OCI-LY1 (cell line): Measurements from ENCODE around the gene MLH3.
A peak's percentile ranks its signal among the peaks of the same experiment; 100 is the strongest.

Experiments used
- H2AFZ ChIP-seq: fragments of 200-600 bp; sonication (generic), shearing (Covaris generic); 2 replicates; pipeline ENCODE4 v1.6.0; 2014; ENCODE audit warnings: antibody characterized with exemption, mild to moderate bottlenecking, low read length
- H3F3A ChIP-seq: fragments of 200-600 bp; sonication (generic), shearing (Covaris generic); 2 replicates; pipeline ENCODE4 v1.6.0; 2014; ENCODE audit warnings: mild to moderate bottlenecking, antibody characterized with exemption, low read length, moderate library complexity; ENCODE audit not compliant: insufficient read depth
- H3K27ac ChIP-seq: fragments of 200-600 bp; sonication (generic); 2 replicates; pipeline ENCODE4 v1.5.1; 2014; ENCODE audit warnings: low read length, mixed run types, mild to moderate bottlenecking, low read depth; ENCODE audit not compliant: poor library complexity, severe bottlenecking
- H3K27me3 ChIP-seq: fragments of 200-600 bp; sonication (generic); 2 replicates; pipeline ENCODE4 v1.6.0; 2014; ENCODE audit warnings: antibody characterized with exemption, mild to moderate bottlenecking, low read length, moderate library complexity; ENCODE audit not compliant: insufficient read depth
- H3K36me3 ChIP-seq: fragments of 200-600 bp; sonication (generic); 2 replicates; pipeline ENCODE4 v1.6.1; 2014; ENCODE audit warnings: mild to moderate bottlenecking, antibody characterized with exemption, low read length, moderate library complexity, mixed read lengths; ENCODE audit not compliant: insufficient read depth
- H3K4me1 ChIP-seq: fragments of 200-600 bp; sonication (generic); 2 replicates; pipeline ENCODE4 v1.5.1; 2014; ENCODE audit warnings: mild to moderate bottlenecking, low read length, moderate library complexity; ENCODE audit not compliant: insufficient read depth, severe bottlenecking
- H3K4me2 ChIP-seq: fragments of 200-600 bp; sonication (generic), shearing (Covaris generic); 2 replicates; pipeline ENCODE4 v1.6.1; 2014; ENCODE audit warnings: low read length
- H3K4me3 ChIP-seq: fragments of 200-600 bp; sonication (generic); 2 replicates; pipeline ENCODE4 v1.5.1; 2014; ENCODE audit warnings: low read length, low read depth, mild to moderate bottlenecking, mixed read lengths; ENCODE audit not compliant: poor library complexity, severe bottlenecking
- H3K79me2 ChIP-seq: fragments of 200-600 bp; shearing (Covaris generic); 2 replicates; pipeline ENCODE4 v1.6.1; 2016; ENCODE audit warnings: mixed run types, low read length, mixed read lengths; ENCODE audit not compliant: insufficient read depth
- H3K9ac ChIP-seq: fragments of 200-600 bp; sonication (generic), shearing (Covaris generic); 2 replicates; pipeline ENCODE4 v1.6.1; 2014; ENCODE audit warnings: mild to moderate bottlenecking, low read length, mixed read lengths
- H3K9me2 ChIP-seq: fragments of 200-600 bp; sonication (generic), shearing (Covaris generic); 2 replicates; pipeline ENCODE4 v1.6.1; 2014; ENCODE audit warnings: low read depth, mild to moderate bottlenecking, low read length, mixed read lengths
- H3K9me3 ChIP-seq: fragments of 200-600 bp; shearing (Covaris generic); 2 replicates; pipeline ENCODE4 v1.6.1; 2014; ENCODE audit warnings: low read length, mixed read lengths
- H4K20me1 ChIP-seq: fragments of 200-600 bp; sonication (generic), shearing (Covaris generic); 2 replicates; pipeline ENCODE4 v1.6.0; 2016; ENCODE audit warnings: mild to moderate bottlenecking, low read length; ENCODE audit not compliant: insufficient read depth
- EZH2 ChIP-seq: fragments of 200-600 bp; sonication (generic), shearing (Covaris generic); IDR thresholded peaks from 2 replicates; pipeline ENCODE4 v1.8.0; 2017; ENCODE audit warnings: borderline replicate concordance, mixed run types, mild to moderate bottlenecking, antibody characterized with exemption, low read length, moderate library complexity, mixed read lengths
- TF ChIP-seq, protein P1 (sequence below): fragments of 200-600 bp; sonication (generic), shearing (Covaris generic); IDR thresholded peaks from 2 replicates; pipeline ENCODE4 v1.5.1; 2017; ENCODE audit warnings: mild to moderate bottlenecking, antibody characterized with exemption, low read length, moderate library complexity, mixed read lengths

MLH3 gene

GRCh38 chr14:75003250-75004027 lies 47.8 kb downstream of the MLH3 start:
- Histone ChIP-seq H3K4me1 (peaks cover 19% of the 10 kb centered on the region), H2AFZ (no peak overlapping the region), H4K20me1 (no peaks in the 10 kb centered on the region), H3K4me2 (peak overlapping the region; percentile 79), H3K9me3 (0 out of 2 replicates have a peak, but pooled peaks cover 2% of the 10 kb centered on the region), H3K79me2 (peaks cover 13% of the 10 kb centered on the region), H3K9me2 (no peaks in the 10 kb centered on the region), H3K27ac (no peak overlapping the region), H3K4me3 (peak overlapping the region; percentile 92), H3K36me3 (peaks cover 37% of the 10 kb centered on the region), H3K9ac (peak overlapping the region; percentile 88), H3F3A (no peaks in the 10 kb centered on the region), H3K27me3 (no peaks in the 10 kb centered on the region)
- TF ChIP-seq EZH2: no peak
- TF ChIP-seq, protein P1, sequence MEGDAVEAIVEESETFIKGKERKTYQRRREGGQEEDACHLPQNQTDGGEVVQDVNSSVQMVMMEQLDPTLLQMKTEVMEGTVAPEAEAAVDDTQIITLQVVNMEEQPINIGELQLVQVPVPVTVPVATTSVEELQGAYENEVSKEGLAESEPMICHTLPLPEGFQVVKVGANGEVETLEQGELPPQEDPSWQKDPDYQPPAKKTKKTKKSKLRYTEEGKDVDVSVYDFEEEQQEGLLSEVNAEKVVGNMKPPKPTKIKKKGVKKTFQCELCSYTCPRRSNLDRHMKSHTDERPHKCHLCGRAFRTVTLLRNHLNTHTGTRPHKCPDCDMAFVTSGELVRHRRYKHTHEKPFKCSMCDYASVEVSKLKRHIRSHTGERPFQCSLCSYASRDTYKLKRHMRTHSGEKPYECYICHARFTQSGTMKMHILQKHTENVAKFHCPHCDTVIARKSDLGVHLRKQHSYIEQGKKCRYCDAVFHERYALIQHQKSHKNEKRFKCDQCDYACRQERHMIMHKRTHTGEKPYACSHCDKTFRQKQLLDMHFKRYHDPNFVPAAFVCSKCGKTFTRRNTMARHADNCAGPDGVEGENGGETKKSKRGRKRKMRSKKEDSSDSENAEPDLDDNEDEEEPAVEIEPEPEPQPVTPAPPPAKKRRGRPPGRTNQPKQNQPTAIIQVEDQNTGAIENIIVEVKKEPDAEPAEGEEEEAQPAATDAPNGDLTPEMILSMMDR: no peak

- Histone ChIP-seq H3K4me2 (peak within 1 kb of the TSS; percentile 87), H3K27ac (peak within 1 kb of the TSS; percentile 34), H3K36me3 (peaks cover 28% of the 10 kb centered on the region), H3K9me3 (0 out of 2 replicates have a peak, but pooled peaks cover 2% of the 10 kb centered on the region), H3K27me3 (no peaks in the 10 kb centered on the region), H3K4me3 (peak within 1 kb of the TSS; percentile 92), H3F3A (no peaks in the 10 kb centered on the region), H3K4me1 (peaks cover 19% of the 10 kb centered on the region), H4K20me1 (no peaks in the 10 kb centered on the region), H2AFZ (no peak within 1 kb of the TSS), H3K9ac (peak within 1 kb of the TSS; percentile 88), H3K79me2 (peaks cover 13% of the 10 kb centered on the region), H3K9me2 (no peaks in the 10 kb centered on the region)
- TF ChIP-seq, protein P1: no peak
- no peak for TF ChIP-seq EZH2
These were observed 48.6 kb downstream of the MLH3 start, which contains the start of gene EIF2B2 for GRCh38 chr14:75002392-75003249. Gene EIF2B2 (plus strand): TSS chr14:75002921. CDS start chr14:75002991, 70 bp downstream.

- H3K27me3 ChIP-seq: no peaks in the 10 kb centered on the region
- H3K9me3 ChIP-seq: 0 out of 2 replicates have a peak, but pooled peaks cover 2% of the 10 kb centered on the region
- peak overlapping the region; percentile 34 for H3K27ac ChIP-seq
- H3K4me1 ChIP-seq: peaks cover 19% of the 10 kb centered on the region
- no peaks in the 10 kb centered on the region for H4K20me1 ChIP-seq
- H3K4me2 ChIP-seq: peak overlapping the region; percentile 87
- H3K9ac ChIP-seq: peak overlapping the region; percentile 62
- H3F3A ChIP-seq: no peaks in the 10 kb centered on the region
- H3K36me3 ChIP-seq: peaks cover 21% of the 10 kb centered on the region
- H3K79me2 ChIP-seq: peaks cover 13% of the 10 kb centered on the region
- no peaks in the 10 kb centered on the region for H3K9me2 ChIP-seq
- no peak for TF ChIP-seq EZH2
- no peak overlapping the region for H2AFZ ChIP-seq
- peak overlapping the region; percentile 92 for H3K4me3 ChIP-seq
These were observed 49.4 kb downstream of the MLH3 start for GRCh38 chr14:75001899-75002298.
